NOMO-1 treated with dmso at 0.1 percent for 144 hours (cell line): ENCODE data around the gene KCNN3.

Source experiments
- DNase-seq: peaks from one replicate; lab custom pipeline; 2025; ENCODE audit not compliant: unreplicated experiment; lab: John Stamatoyannopoulos, UW

The KCNN3 gene

DNA sequence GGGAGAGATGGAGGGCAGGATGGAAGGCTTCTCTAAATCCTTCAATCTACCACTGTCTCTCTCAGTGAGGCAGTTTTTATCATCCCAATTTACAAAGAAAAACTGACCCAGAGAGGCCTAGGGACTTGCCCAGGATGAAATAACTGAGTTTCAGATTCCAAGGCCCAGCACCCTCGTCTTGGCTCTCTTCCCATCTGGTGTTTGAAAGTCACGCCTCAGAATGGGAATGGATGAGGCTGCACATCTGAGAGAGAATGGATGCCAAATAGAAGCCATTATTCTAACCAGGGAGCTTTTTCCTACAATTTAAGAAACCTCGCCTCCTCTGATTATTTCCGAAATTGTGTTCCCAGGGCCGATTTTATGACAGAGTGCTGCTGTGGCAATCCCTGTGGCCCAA lies 10.6 kb upstream of the KCNN3 start:
- DNase-seq: no peak

DNA sequence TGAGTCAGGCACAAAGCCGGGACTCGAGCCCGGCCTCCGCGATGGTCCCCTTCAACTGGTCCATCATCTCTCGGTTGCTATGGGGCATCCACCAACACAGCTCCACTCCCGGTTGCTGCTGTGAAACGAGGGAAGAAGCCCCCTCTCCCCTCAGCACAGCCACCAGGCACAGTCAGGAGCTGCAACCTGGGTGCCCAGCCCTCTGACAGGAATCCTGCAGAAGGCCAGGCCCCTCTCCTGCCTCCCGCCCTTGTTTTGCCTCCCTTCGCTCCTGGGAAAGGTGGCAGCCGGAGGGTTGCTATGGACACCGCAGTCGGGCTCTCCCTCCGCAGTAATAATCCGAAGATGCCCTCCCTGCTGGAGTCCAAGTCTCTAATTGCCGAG lies 8.9 kb upstream of the KCNN3 start:
- DNase-seq: no peak

DNA sequence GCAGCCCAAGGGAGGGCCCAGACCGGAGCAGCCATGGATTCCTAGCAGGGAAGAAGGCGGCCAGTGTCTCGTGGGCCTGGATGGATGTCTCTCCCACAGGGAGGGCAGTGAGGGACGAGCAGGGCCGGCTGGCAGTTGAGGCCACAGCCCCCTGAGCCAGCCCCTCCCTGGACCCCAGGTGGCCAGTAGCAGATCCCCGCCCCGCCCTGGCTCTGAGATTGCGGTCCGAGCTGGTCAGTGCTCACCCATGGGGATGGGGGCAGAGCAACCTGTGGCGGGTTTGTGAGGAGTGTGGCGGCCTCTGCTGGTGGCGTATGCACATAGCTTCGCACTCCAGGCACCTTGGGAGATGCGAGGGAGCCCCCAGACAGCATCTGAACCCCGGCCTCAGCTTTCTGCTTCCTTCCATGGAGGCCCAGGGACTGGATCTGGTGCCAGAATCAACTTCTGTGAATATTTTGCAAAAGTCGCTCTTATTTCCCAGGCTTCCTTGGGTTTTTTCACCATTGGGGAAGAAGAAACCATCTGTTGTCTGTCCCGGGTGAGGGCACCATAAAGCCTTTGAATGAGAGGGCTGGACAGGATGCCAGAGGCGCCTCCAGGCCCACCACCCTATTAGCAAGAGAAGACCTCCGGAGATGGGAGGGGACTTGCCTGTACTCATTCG lies 8.4 kb upstream of the KCNN3 start:
- DNase-seq: peak; percentile 56

DNA sequence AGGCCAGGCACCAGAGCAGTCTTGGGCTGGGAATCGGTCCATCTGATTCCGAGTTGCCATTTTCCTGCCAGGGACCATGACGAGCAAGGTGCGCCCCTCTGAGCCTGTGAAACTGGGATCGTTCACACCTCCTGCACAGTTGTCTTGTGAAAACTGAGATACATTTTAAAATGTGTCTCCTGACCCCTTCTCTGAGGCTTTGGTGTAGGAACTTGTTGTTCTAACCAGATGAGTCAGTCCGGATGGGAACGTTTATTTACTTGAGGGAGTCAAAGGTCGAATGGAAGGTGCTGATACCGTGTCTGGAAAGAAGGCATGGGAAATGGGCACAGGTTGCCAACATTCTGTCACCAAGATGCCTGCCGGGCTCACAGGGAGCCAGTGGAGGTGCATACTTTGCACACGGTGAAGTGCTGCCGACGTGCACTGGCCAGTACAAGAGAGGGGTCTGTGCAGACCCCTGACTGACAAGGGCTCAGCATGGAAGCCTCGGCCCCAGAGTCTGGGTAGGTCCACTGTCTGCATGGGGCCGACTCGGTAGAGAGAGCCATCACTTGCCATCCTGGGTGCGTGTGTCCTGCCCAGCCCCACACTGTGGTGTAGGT lies 7.4 kb upstream of the KCNN3 start:
- DNase-seq: no peak

DNA sequence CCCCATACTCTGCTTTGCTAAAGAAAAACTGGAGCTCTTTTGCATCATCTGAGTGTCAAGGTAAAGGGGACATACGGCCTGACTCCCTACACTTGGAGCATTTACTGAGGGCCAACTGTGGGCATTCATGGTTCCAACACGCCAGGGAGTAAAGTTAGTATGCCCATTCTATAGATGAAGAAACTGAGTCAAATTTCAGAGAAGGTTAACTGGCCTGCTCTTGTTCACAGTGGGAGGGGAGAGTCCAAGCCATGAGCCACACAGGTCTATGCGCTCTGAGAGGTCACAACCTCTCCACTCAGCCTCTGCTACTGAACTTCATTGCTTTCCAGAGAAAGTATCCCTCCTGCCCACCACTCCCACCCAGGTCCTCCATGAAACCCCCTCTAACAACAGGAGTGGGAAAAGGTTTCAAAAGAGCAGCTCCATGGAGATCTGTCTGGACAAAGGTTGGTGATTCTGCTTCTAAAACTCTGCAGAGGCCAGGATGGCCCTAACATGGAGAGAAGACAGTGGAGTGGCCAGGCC lies 6.8 kb upstream of the KCNN3 start:
- DNase-seq: no peak

DNA sequence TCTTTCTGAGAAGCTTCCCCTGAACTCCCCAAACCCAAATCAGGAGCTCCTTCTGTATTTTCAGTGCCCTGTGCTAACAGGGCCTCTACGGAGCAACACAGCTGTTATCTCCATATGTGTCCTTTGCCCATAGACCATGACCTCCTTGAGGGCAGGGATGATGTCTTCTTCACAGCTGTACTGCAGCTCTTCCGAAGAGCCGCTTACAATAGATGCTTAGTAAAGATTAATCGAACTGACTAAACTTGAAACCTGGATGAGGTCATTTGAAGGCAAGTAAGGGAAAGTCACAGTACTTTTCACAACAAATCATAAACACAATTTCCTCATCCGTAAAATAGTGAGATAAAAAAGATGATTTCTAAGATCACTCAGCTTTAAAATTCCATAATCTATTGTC lies 4.4 kb upstream of the KCNN3 start:
- no peak for DNase-seq

DNA sequence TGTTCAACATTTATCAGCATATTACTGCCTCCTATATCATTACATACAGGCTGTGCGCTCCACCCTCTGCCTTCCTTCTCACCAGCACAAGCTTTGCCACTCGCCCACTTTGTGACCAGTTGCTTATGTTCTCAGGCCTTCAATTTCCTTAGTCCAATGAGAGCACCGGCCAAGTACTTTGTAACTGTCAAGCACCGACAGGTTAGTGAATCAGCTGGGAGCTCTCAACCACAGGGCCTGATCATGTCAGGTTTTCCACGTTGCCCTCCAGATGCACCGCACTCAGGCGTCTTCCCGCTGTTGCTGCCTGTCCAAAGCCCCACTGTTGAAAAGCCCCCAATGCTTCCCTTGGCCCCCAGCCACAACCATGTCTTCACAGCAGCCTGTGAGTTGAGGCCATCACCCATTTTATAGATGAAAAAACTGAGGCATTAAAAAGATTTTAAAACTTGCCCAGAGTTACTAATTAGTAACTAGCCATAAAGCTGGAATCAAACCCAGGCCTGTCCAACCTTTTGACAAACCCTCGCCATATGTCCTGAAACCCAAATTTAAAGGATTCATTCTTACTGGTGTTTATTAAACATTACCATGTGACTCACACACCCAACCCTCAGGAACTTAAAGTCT lies 3.4 kb upstream of the KCNN3 start:
- DNase-seq: no peak

DNA sequence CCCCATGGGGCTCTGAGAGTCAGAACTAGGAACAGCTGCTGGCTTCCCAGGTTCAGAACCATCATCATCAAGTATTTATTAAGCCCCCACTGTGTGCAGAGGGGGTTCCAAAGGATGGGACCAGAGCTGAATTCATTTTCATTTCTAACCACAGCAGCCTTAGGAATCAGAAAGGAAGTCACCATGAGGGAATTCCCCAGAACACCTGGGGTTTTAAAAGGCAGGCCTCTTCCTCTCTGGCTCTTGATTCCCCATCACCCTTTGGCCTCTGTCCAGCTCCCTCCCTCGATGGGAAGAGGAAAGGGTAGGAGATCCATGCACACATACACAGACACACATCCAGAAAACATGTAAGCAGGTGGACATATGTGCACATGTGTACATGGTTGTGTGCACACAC lies 1.3 kb upstream of the KCNN3 start:
- DNase-seq: no peak

DNA sequence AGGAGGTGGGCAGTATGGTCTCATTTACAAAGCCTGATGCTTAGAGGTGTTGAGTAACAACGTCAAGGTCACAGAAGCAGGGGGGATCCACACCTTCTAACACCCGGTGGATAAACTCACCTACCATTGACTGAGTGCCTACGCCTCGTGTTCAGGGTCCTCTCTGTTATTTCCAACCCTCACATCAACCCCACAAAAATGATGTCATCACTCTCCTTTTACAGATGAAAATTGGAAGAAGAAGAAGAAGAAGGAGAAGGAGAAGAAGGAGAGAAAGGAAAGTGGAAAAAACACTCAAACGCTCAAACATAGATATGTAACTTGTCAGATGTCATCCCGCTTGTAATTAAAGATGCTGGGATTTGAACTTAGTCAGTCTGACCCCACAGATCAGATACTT lies 653 bp upstream of the KCNN3 start:
- DNase-seq: no peak

DNA sequence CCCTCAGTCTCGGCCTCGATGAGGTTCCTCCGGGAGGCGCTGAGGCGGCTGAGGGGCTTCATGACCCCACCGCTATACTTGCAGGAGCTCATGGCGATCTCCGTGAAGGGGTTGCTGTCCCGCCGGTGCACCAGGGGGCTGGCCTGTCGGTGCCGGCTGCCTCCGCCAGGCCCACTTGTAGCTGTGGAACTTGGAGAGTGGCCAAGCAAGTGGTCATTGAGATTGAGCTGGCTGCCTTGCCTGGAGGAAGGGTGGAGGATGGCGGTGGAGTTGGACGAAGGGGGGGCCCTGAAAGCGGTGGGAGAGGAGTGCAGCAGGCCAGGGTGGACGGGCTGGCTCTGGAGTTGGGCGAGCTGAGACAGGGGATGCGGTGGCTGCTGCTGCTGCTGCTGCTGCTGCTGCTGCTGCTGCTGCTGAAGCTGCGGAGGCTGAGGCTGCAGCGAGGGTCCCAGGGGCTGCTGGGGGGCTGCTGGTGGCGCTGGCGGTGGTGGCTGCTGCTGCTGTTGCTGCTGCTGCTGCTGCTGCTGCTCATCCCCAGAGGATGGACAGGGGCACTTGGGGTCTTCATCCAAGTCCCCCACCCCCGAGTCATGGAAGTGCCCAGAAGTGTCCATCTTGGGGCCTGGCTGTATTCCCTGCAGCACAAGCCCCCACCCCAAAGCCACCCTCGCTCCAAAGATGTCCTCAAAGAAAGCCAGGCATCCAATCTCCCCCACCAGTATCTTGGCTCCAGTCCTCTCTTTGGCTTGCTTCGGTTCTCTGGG lies 548 bp downstream of the KCNN3 start:
- DNase-seq: no peak

DNA sequence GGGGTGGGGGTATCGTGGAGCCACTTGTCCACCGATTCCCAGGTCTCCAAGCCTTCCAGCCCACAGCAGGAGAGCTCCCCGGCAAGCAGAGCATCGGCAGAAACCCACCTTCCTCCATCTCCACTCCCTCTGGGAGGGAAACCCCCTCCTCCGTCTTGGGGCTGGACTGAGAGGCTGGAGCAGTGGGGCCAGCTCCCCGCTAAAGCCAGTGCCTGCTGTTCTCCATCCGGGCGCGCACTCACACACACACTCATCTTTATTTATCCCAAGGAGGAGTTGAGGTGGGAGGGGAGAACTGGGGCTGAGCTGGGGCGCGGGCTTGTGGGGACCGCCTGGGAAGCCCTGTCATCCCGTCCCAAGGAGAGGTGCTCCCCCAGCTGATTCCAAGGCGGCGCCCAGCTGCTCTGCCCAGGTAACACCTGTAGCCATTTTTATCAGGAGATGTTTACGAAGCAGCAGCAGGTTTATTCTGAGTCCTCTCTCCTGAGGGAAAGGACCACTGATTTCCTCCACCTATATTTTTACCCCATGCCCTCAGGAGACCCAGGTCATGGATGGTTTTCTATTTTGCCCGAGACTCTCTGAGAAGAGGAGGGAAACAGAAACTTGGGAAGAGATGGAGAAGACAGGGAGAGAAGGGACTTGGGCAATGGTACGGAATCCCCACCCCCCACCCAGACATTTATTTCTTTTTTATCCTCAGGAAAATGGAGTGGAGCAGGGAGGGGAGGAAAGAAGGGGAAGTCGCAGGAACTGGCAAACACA lies 2.1 kb downstream of the KCNN3 start:
- no peak for DNase-seq

DNA sequence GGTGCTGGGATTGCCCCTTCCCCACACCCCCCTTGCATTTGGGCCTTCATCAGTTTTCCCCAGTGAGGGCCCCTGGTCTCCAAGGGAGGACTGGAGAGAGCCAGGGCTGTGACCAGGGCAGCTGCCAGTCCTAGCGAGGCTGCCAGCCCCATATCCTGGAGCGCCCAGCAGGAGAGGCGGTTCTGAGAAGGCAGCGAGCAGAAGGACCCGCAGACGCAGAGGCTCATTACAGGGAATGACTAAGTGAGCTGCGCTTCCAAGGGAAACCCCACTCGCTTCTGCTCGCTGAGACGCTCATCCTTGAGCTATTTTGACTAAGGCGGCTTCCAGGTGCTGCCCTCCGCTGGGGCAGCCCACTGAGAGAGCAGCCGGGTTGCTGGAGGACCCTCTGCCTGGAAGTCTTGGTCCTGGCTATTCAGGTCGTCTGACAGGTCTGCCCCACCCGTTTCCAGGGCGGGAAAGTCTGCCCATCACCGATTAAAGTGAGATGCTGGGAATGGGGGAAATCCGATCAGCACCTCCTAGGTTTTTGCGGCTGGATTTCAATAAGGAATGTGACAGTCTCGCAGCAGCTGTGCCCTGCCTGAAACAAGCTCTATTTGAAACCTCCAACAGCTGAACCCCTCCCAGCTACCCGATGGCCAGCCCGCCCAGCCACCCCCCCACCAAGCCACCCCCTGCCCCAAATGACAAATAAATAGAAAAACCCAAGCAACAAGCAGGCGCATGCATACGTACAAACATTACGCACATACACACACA lies 2.8 kb downstream of the KCNN3 start:
- DNase-seq: no peak

DNA sequence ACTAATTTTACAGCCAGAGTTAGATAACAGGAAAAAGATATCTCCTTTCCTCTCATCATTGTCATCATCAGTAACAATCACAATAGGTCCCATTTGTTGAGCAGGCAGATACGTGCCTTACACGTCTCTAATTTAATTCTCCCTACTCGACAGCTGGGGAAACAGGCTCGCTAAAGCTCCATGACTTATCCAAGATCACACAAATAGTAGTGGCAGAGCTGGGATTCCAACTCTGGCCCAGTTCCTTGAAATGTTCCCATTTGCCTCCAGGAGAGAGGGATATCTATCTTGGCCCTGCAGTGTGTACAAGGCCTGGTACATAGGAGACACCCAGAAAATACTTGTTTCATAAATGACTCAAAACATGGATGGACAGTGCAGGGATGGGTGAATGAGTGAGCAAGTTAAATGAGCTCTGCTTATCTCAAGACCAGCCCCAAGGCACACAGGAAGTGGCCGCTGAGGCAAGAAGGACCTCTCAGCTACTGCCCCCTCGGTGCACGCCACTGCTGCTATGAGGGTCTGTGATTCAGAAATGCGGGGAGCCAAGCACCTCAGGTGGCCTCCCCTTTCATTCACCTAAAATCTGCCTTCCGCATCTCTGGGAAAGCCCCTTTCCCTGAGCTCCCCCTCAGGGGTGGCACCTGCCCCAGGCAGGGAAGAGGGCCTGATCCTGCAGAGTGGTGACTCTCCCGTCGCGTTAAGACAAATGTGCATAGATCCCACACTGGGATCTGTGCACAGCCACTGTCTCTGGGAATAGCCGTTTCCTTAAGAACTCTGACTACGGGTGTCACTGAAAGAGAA lies 3.6 kb downstream of the KCNN3 start:
- no peak for DNase-seq

DNA sequence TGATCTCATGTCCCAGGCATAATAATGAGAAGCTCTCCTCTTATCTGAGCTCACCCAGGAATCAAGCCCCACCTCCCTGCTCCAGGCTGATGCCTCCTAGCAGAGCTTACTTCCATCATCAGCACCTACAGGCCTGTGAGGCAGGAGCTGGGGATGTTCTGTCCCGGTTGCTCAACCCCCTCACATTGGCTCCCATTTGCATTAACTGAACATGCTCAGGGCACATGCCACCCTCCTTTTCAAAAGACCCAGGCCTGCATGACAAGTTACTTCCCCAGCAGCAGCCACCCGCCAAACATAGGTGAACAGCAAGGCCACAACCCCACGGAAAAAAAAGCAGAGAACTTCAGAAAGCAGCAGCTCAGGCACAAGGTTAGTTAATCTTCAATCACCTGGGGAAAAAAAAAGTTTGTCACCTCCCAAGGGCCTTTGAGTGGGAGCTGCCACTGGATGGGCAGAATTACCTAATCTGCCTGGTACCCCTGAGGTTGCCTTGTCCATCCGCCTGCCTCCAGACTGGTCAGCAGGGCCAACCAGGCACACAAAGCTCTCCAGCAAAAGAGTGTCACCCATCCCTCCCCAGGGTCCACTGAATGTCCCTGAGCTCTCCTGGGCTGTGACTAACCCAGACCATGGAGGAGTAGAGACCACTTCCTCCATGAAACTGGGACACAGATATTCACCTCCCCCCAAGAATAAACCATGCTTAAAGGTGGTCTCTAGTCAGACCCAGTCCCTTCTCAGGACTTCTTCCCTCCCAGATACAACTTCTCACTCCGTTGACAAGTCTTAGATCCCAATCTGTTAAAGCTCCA lies 4.4 kb downstream of the KCNN3 start:
- no peak for DNase-seq

DNA sequence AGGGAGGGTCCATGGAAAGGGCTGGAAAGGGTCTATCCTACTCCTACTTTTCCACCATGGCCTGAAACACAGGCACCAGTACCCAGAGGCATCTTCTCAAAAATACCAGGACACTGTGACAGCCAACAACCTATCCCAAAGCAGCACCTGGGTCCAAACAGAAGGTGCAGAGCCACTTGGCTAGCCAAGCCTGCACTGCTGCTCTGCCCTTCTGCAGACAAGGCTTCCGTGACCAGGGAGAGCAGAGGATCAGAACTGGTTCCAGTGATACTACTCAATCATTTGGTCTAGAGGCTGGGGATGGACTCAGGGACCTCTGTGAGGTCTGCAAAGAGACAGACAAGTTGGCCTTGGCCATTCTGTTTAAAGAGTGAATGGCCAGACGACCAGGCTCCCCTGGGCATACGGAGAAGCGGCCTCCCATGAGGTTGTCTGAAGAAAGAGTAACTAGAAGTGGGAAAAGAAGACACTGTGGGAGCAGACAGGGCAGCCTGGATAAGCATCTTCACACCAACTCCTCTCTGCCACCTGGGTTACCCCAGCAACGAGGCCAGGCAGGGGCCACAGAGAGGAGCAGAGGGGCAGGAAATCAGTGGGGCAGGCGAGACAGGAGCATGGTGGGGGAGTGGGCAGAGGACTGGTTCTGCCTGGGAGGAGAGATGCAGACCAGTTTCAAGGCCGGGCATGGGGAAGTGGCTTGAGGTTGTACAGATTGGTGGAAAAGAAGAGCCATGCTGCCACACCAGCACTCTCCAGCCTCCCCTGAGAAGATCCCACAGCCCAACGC lies 5.7 kb downstream of the KCNN3 start:
- no peak for DNase-seq

DNA sequence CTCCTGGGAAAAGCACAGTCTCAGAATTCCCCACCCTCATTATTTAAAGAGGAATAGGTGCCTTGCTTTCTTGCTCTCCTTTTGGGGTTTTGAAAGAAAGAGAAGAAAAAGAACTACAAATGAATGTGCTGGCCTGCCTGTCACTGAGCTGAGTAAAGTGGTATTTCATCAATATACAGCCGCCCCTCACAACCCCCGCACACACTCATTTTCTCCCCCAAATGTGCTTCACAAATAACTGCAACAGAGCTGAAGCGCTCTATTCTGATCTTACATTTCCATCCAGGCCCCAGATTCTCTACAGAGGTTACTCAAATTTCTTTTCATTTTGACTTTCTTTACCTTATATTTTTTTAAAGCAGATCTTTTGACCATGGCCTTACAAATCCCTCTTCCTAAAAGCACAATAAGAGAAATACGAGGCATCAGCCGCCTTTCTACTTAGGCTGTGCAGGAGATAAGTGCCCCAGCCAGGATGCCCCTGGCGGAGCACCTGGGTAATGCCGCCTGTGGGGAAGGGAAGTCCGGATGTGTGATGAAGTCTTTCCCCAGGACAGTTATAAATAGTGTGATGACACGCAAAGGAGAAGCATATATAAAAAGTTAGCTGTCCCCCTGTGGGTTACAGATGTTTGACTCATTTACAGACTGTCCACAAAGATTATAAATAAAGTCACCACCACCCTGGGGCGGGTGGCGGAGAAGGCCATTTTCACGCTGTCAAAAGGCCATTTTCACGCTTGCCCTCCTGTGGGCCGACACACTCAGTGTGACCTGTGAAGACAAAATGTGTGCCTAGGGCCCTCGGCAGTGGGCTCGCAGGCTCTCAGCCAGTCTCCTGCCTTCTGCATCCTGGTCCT lies 6.5 kb downstream of the KCNN3 start:
- peak; percentile 44 for DNase-seq

DNA sequence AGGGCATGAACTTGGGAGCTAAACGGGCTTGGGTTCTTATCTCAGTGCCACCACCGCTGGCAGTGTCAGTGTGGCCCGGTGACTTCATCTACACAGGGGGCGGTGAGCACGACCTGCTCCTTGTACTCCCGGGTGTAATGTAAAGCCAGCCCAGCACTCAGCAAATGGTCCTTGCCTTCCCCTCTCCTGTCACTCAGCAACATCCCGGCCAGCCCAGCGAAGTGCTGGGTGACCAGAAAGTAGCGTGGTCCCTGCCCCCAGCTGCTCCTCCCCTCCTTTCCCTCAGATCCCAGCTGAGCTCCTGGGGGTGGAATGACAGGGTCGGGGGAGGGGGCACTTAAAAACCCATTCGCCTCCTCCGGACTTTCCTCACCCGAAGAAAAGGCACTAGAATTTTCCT lies 7.2 kb downstream of the KCNN3 start:
- DNase-seq: no peak
